Immature natural killer cell (primary cell): ENCODE results near the gene NFKB2. TPM values are rescaled to one million over a fixed set of nuclear protein-coding genes. Genes with fewer than 3 reads are reported as not detected.

Source experiments
- DNase-seq, 3 donors: peaks; one replicate each; pipeline ENCODE4 v3.0.0; 2022; ENCODE audit warnings: mixed read lengths in 1 of 3
- H3K27ac Mint-ChIP-seq, 6 donors: one replicate each; pipeline ENCODE4 v1.8.0; 2020; ENCODE audit warnings: mixed read lengths in 6 of 6, mild to moderate bottlenecking in 5 of 6, inconsistent platforms in 4 of 6, moderate library complexity in 3 of 6
- H3K27me3 Mint-ChIP-seq, 3 donors: one replicate each; pipeline ENCODE4 v1.8.0; 2020 to 2021; ENCODE audit warnings: low read depth in 3 of 3, mild to moderate bottlenecking in 3 of 3, mixed read lengths in 3 of 3, moderate library complexity in 3 of 3, inconsistent platforms in 1 of 3
- H3K36me3 Mint-ChIP-seq, 3 donors: one replicate each; pipeline ENCODE4 v1.8.0; 2020; ENCODE audit warnings: mixed read lengths in 3 of 3, inconsistent platforms in 2 of 3, mild to moderate bottlenecking in 2 of 3
- H3K4me1 Mint-ChIP-seq, 2 donors: one replicate each; pipeline ENCODE4 v1.8.0; 2020; ENCODE audit warnings: inconsistent platforms in 2 of 2, mild to moderate bottlenecking in 2 of 2, mixed read lengths in 2 of 2, moderate library complexity in 1 of 2
- H3K4me3 Mint-ChIP-seq, 5 donors: one replicate each; pipeline ENCODE4 v1.8.0; 2020; ENCODE audit warnings: mild to moderate bottlenecking in 5 of 5, mixed read lengths in 5 of 5, inconsistent platforms in 3 of 5, moderate library complexity in 3 of 5
- H3K9me3 Mint-ChIP-seq, 6 donors: one replicate each; pipeline ENCODE4 v1.8.0; 2020; ENCODE audit warnings: mild to moderate bottlenecking in 6 of 6, mixed read lengths in 6 of 6, inconsistent platforms in 4 of 6, moderate library complexity in 3 of 6
- polyA plus RNA-seq, 3 donors: library from polyadenylated mRNA; unstranded; fragments of 300-500 nt; fragmentation: Illumina TruSeq; gene quantifications; one replicate each; pipeline ENCODE4 v1.2.3, GENCODE V29; 2021

NFKB2 gene
- polyA plus RNA-seq, 3 donors from 2014 or later, result 3.6 to 11.4 (median 5.0) TPM

GRCh38 chr10:102399217-102400021 is 3.9 kb downstream of the NFKB2 start:
- H3K4me3 Mint-ChIP-seq, result peak overlapping the region; percentile 65 to 96 (median 71)
- peak; percentile 89 to 90 (median 89) for DNase-seq
- peaks cover 27 to 31% of the 10 kb centered on the region in 2 donors for H3K4me1 Mint-ChIP-seq
- peak overlapping the region; percentile 79 to 100 (median 93) for H3K27ac Mint-ChIP-seq
- H3K36me3 Mint-ChIP-seq, result no peaks in the 10 kb centered on the region
- peaks cover 5 to 41% (median 26%) of the 10 kb centered on the region in 3 donors for H3K27me3 Mint-ChIP-seq
- no peaks in the 10 kb centered on the region for H3K9me3 Mint-ChIP-seq

- Mint-ChIP-seq H3K27ac (peak overlapping the region; percentile 8 to 100 (median 60)), H3K36me3 (no peaks in the 10 kb centered on the region), H3K27me3 (peaks cover 0 to 34% (median 22%) of the 10 kb centered on the region in 3 donors), H3K4me1 (peaks cover 23 to 31% of the 10 kb centered on the region in 2 donors), H3K9me3 (no peaks in the 10 kb centered on the region), H3K4me3 (peak overlapping the region in 2 of 5 donors; percentile 24 to 73)
- no peak for DNase-seq
Measured at GRCh38 chr10:102400076-102400475, 4.6 kb downstream of the NFKB2 start.

GRCh38 chr10:102400598-102401341 is 5.3 kb downstream of the NFKB2 start:
- no peak for DNase-seq
- no peaks in the 10 kb centered on the region for H3K9me3 Mint-ChIP-seq
- peaks cover 1 to 28% (median 19%) of the 10 kb centered on the region in 3 donors for H3K27me3 Mint-ChIP-seq
- no peaks in the 10 kb centered on the region for H3K36me3 Mint-ChIP-seq
- H3K27ac Mint-ChIP-seq, result peak overlapping the region in 2 of 6 donors; percentile 55 to 58
- H3K4me1 Mint-ChIP-seq, result peaks cover 20 to 27% of the 10 kb centered on the region in 2 donors
- peak overlapping the region in 1 of 5 donors; percentile 24 for H3K4me3 Mint-ChIP-seq

GRCh38 chr10:102401342-102401654 is 5.8 kb downstream of the NFKB2 start:
- DNase-seq, result no peak
- Mint-ChIP-seq H3K9me3 (no peaks in the 10 kb centered on the region), H3K27ac (no peak overlapping the region), H3K4me1 (peaks cover 15 to 22% of the 10 kb centered on the region in 2 donors), H3K36me3 (no peaks in the 10 kb centered on the region), H3K27me3 (peaks cover 2 to 28% (median 19%) of the 10 kb centered on the region in 3 donors), H3K4me3 (peak overlapping the region in 1 of 5 donors; percentile 18)

GRCh38 chr10:102401735-102402511 is 6.4 kb downstream of the NFKB2 start:
- H3K27me3 Mint-ChIP-seq, result peaks cover 6 to 28% (median 19%) of the 10 kb centered on the region in 3 donors
- DNase-seq, result no peak
- H3K4me3 Mint-ChIP-seq, result no peak overlapping the region
- no peaks in the 10 kb centered on the region for H3K9me3 Mint-ChIP-seq
- no peak overlapping the region for H3K27ac Mint-ChIP-seq
- H3K4me1 Mint-ChIP-seq, result peaks cover 9 to 16% of the 10 kb centered on the region in 2 donors
- no peaks in the 10 kb centered on the region for H3K36me3 Mint-ChIP-seq

- no peak overlapping the region for H3K4me3 Mint-ChIP-seq
- no peaks in the 10 kb centered on the region for H3K36me3 Mint-ChIP-seq
- peaks cover 8 to 13% of the 10 kb centered on the region in 2 donors for H3K4me1 Mint-ChIP-seq
- H3K9me3 Mint-ChIP-seq, result no peaks in the 10 kb centered on the region
- no peak overlapping the region for H3K27ac Mint-ChIP-seq
- H3K27me3 Mint-ChIP-seq, result peaks cover 6 to 30% (median 19%) of the 10 kb centered on the region in 3 donors
- no peak for DNase-seq
Measured at GRCh38 chr10:102402512-102402896, 7.0 kb downstream of the NFKB2 start.

- no peak for DNase-seq
- Mint-ChIP-seq H3K4me1 (peaks cover 9 to 11% of the 10 kb centered on the region in 2 donors), H3K4me3 (no peak overlapping the region), H3K9me3 (no peaks in the 10 kb centered on the region), H3K27me3 (peaks cover 6 to 25% (median 19%) of the 10 kb centered on the region in 3 donors), H3K36me3 (no peaks in the 10 kb centered on the region), H3K27ac (no peak overlapping the region)
Measured at GRCh38 chr10:102403115-102403514, 7.6 kb downstream of the NFKB2 start.

GRCh38 chr10:102404361-102405107 is 9.0 kb downstream of the NFKB2 start:
- peaks cover 0 to under 1% (median 0%) of the 10 kb centered on the region in 3 donors for H3K36me3 Mint-ChIP-seq
- H3K4me1 Mint-ChIP-seq, result peaks cover 6 to 8% of the 10 kb centered on the region in 2 donors
- no peaks in the 10 kb centered on the region for H3K9me3 Mint-ChIP-seq
- H3K4me3 Mint-ChIP-seq, result no peak overlapping the region
- no peak overlapping the region for H3K27ac Mint-ChIP-seq
- DNase-seq, result no peak
- peaks cover 13 to 21% (median 21%) of the 10 kb centered on the region in 3 donors for H3K27me3 Mint-ChIP-seq

- peaks cover 0 to 4% (median 0%) of the 10 kb centered on the region in 3 donors for H3K36me3 Mint-ChIP-seq
- no peak overlapping the region for H3K27ac Mint-ChIP-seq
- DNase-seq, result no peak
- H3K4me3 Mint-ChIP-seq, result no peak overlapping the region
- H3K9me3 Mint-ChIP-seq, result peaks cover 0 to 1% (median 0%) of the 10 kb centered on the region in 6 donors
- H3K27me3 Mint-ChIP-seq, result peaks cover 19 to 27% (median 22%) of the 10 kb centered on the region in 3 donors
- peaks cover 9 to 13% of the 10 kb centered on the region in 2 donors for H3K4me1 Mint-ChIP-seq
Measured at GRCh38 chr10:102405108-102405571, 9.6 kb downstream of the NFKB2 start.

- DNase-seq, result no peak
- H3K27ac Mint-ChIP-seq, result peak overlapping the region in 1 of 6 donors; percentile 19
- peaks cover 19 to 27% (median 20%) of the 10 kb centered on the region in 3 donors for H3K27me3 Mint-ChIP-seq
Measured at GRCh38 chr10:102405632-102406031, 10.1 kb downstream of the NFKB2 start.

GRCh38 chr10:102406815-102407214 is 11.3 kb downstream of the NFKB2 start:
- Mint-ChIP-seq H3K4me3 (peak overlapping the region in 2 of 5 donors; percentile 15 to 32), H3K9me3 (peaks cover 0 to 3% (median 0%) of the 10 kb centered on the region in 6 donors), H3K27ac (peak overlapping the region in 1 of 6 donors; percentile 65), H3K36me3 (peaks cover 0 to 4% (median 0%) of the 10 kb centered on the region in 3 donors), H3K4me1 (peaks cover 9 to 18% of the 10 kb centered on the region in 2 donors), H3K27me3 (peaks cover 22 to 27% (median 26%) of the 10 kb centered on the region in 3 donors)
- DNase-seq, result no peak

More at GRCh38 chr10:102405632-102406031, 10.1 kb downstream of the NFKB2 start:
- H3K4me1 Mint-ChIP-seq, result peaks cover 9 to 14% of the 10 kb centered on the region in 2 donors
- peaks cover 0 to 4% (median 0%) of the 10 kb centered on the region in 3 donors for H3K36me3 Mint-ChIP-seq
- no peak overlapping the region for H3K4me3 Mint-ChIP-seq
- H3K9me3 Mint-ChIP-seq, result peaks cover 0 to 1% (median 0%) of the 10 kb centered on the region in 6 donors

- peaks cover 0 to 3% (median 0%) of the 10 kb centered on the region in 6 donors for H3K9me3 Mint-ChIP-seq
- DNase-seq, result no peak
- H3K36me3 Mint-ChIP-seq, result peaks cover 0 to 4% (median 0%) of the 10 kb centered on the region in 3 donors
- H3K27me3 Mint-ChIP-seq, result peaks cover 22 to 28% (median 27%) of the 10 kb centered on the region in 3 donors
- H3K4me1 Mint-ChIP-seq, result peaks cover 9 to 18% of the 10 kb centered on the region in 2 donors
- no peak overlapping the region for H3K27ac Mint-ChIP-seq
- H3K4me3 Mint-ChIP-seq, result peak overlapping the region in 3 of 5 donors; percentile 20 to 81 (median 53)
Measured at GRCh38 chr10:102407425-102408130, 12.1 kb downstream of the NFKB2 start.
